HCT116 (cell line): Measurements from ENCODE around the gene SCN1A. TPM values are rescaled to one million over a fixed set of nuclear protein-coding genes. Genes with fewer than 3 reads are reported as not detected.

ENCODE experiments used
- ATAC-seq: fragments of 200-7000 bp; cut with Tn5 transposase; 2 replicates; pipeline ENCODE4 v1.9.1; 2020; ENCODE audit warnings: mild to moderate bottlenecking, moderate library complexity
- BruUV-seq: library from RNA; stranded (reverse); fragments of 400-500 nt; replicated peaks from 2 replicates; lab custom pipeline; 2021; lab: Mats Ljungman, UMichigan
- CTCF ChIA-PET: fragments of 300-600 bp; sonication (Branson Sonifier 250); formaldehyde crosslinking; loops from one replicate; lab custom pipeline; 2021; ENCODE audit warnings: antibody characterized with exemption; lab: Charles Lee
- POLR2A ChIA-PET: fragments of 300-600, 350-600 bp; sonication (Branson Sonifier 250); formaldehyde crosslinking; loops from one replicate; lab custom pipeline; 2021; ENCODE audit warnings: antibody characterized with exemption; lab: Charles Lee
- RAD21 ChIA-PET, 2 experiments: fragments of 300-600 bp; sonication (Branson Sonifier 250); formaldehyde crosslinking; loops; one replicate each; lab custom pipeline; 2023; ENCODE audit warnings: low total read pairs in 2 of 2; ENCODE audit not compliant: uncharacterized antibody in 2 of 2, unreplicated experiment in 2 of 2, low non-redundant PET in 1 of 2; lab: Charles Lee
- DNase-seq: peaks from one replicate; pipeline ENCODE4 v3.0.0-alpha.2; 2010; ENCODE audit warnings: low read depth, low spot score
- H2AFZ ChIP-seq: fragments of 200-600 bp; shearing (Covaris generic), sonication (generic); 2 replicates; pipeline ENCODE4 v1.6.1; 2017; ENCODE audit warnings: low read depth, mixed run types, mixed read lengths, antibody characterized with exemption, low read length; ENCODE audit not compliant: poor library complexity, severe bottlenecking
- H3K27ac ChIP-seq: 2 replicates; pipeline ENCODE4 v1.5.1; 2012; ENCODE audit warnings: low read depth, low read length
- H3K27me3 ChIP-seq: fragments of 200-600 bp; sonication (generic); 2 replicates; pipeline ENCODE4 v1.6.1; 2016; ENCODE audit warnings: mixed run types, low read length, mixed read lengths; ENCODE audit not compliant: insufficient read depth
- H3K36me3 ChIP-seq, 2 experiments: fragments of 200-500 bp in 1 of 2; fragments of 200-600 bp in 1 of 2; sonication (Bioruptor generic) in 1 of 2; sonication (generic) in 1 of 2; 2 replicates each; pipeline versions ENCODE4 v1.5.1 to v1.6.1; 2014 to 2016; ENCODE audit warnings: low read length in 2 of 2, inconsistent platforms in 1 of 2, mixed read lengths in 1 of 2, mixed run types in 1 of 2; ENCODE audit not compliant: insufficient read depth in 2 of 2, control insufficient read depth in 1 of 2
- H3K4me1 ChIP-seq, 2 experiments: fragments of 200-600 bp in 1 of 2; sonication (generic) in 1 of 2; 2 replicates each; pipeline versions ENCODE4 v1.5.1 to v1.6.1; 2012 to 2017; ENCODE audit warnings: low read length in 2 of 2, inconsistent platforms in 1 of 2, mild to moderate bottlenecking in 1 of 2, mixed read lengths in 1 of 2, mixed run types in 1 of 2, moderate library complexity in 1 of 2; ENCODE audit not compliant: insufficient read depth in 2 of 2, control insufficient read depth in 1 of 2
- H3K4me2 ChIP-seq: fragments of 200-600 bp; sonication (generic); 2 replicates; pipeline ENCODE4 v1.6.1; 2017; ENCODE audit warnings: mixed run types, low read length, mixed read lengths
- H3K4me3 ChIP-seq, 2 experiments: fragments of 200-600 bp in 1 of 2; sonication (generic) in 1 of 2; replicated peaks in 1 of 2; 2 replicates each; pipeline ENCODE4 v1.5.1; 2011 to 2016; ENCODE audit warnings: low read length in 2 of 2, control low read depth in 1 of 2, low read depth in 1 of 2, mild to moderate bottlenecking in 1 of 2, mixed read lengths in 1 of 2, mixed run types in 1 of 2
- H3K79me2 ChIP-seq: fragments of 200-600 bp; sonication (generic); 2 replicates; pipeline ENCODE4 v1.6.1; 2017; ENCODE audit warnings: mild to moderate bottlenecking, mixed run types, low read length, moderate library complexity, mixed read lengths; ENCODE audit not compliant: insufficient read depth
- H3K9ac ChIP-seq: fragments of 200-600 bp; sonication (generic); 2 replicates; pipeline ENCODE4 v1.6.1; 2016; ENCODE audit warnings: low read length, mixed read lengths
- H3K9me2 ChIP-seq: fragments of 200-600 bp; sonication (generic), shearing (Covaris generic); 2 replicates; pipeline ENCODE4 v1.6.1; 2017; ENCODE audit warnings: mixed run types, mild to moderate bottlenecking, moderate library complexity; ENCODE audit not compliant: insufficient read depth
- H3K9me3 ChIP-seq, 2 experiments: fragments of 200-500 bp in 1 of 2; fragments of 200-600 bp in 1 of 2; sonication (Bioruptor generic) in 1 of 2; sonication (generic) in 1 of 2; 2 replicates each; pipeline ENCODE4 v1.6.1; 2014 to 2017; ENCODE audit warnings: low read length in 2 of 2, mixed read lengths in 2 of 2, inconsistent platforms in 1 of 2, low read depth in 1 of 2, mild to moderate bottlenecking in 1 of 2, mixed run types in 1 of 2, moderate library complexity in 1 of 2; ENCODE audit not compliant: control insufficient read depth in 1 of 2, insufficient read depth in 1 of 2
- H4K20me1 ChIP-seq: fragments of 200-600 bp; sonication (generic), shearing (Covaris generic); 2 replicates; pipeline ENCODE4 v1.6.1; 2017; ENCODE audit warnings: mixed run types, mild to moderate bottlenecking, moderate library complexity; ENCODE audit not compliant: insufficient read depth
- EGR1 ChIP-seq: IDR thresholded peaks from 2 replicates; pipeline ENCODE4 v1.6.1; 2012; ENCODE audit warnings: low read depth
- ELF1 ChIP-seq: IDR thresholded peaks from 2 replicates; pipeline ENCODE4 v1.6.1; 2012; ENCODE audit warnings: low read depth, borderline replicate concordance
- EZH2 ChIP-seq: fragments of 200-600 bp; sonication (generic); IDR thresholded peaks from 2 replicates; pipeline ENCODE4 v1.6.1; 2017; ENCODE audit warnings: antibody characterized with exemption, mixed run types
- EZH2phosphoT487 ChIP-seq: fragments of 200-600 bp; IDR thresholded peaks from 2 replicates; pipeline ENCODE4 v1.6.1; 2018; ENCODE audit warnings: antibody characterized with exemption, borderline replicate concordance
- FOSL1 ChIP-seq: IDR thresholded peaks from 2 replicates; pipeline ENCODE4 v1.6.1; 2012; ENCODE audit warnings: low read depth
- JUND ChIP-seq: IDR thresholded peaks from 2 replicates; pipeline ENCODE4 v1.6.1; 2012
- POLR2A ChIP-seq: IDR thresholded peaks from 2 replicates; pipeline ENCODE4 v1.7.0; 2011; ENCODE audit warnings: borderline replicate concordance; ENCODE audit not compliant: insufficient read depth, insufficient read length; ENCODE audit errors: extremely low read depth
- RAD21 ChIP-seq: IDR thresholded peaks from 2 replicates; pipeline ENCODE4 v1.6.1; 2012; ENCODE audit warnings: low read depth, mild to moderate bottlenecking
- SIN3A ChIP-seq: IDR thresholded peaks from 2 replicates; pipeline ENCODE4 v1.6.1; 2012; ENCODE audit warnings: low read depth
- SP1 ChIP-seq: IDR thresholded peaks from 2 replicates; pipeline ENCODE4 v1.6.1; 2012; ENCODE audit warnings: low read depth
- TCF7L2 ChIP-seq: IDR thresholded peaks from 2 replicates; pipeline ENCODE4 v1.7.0; 2011; ENCODE audit warnings: borderline replicate concordance, inconsistent platforms; ENCODE audit not compliant: insufficient read depth, insufficient read length; ENCODE audit errors: extremely low read depth
- YY1 ChIP-seq: IDR thresholded peaks from 2 replicates; pipeline ENCODE4 v1.6.1; 2011; ENCODE audit warnings: low read length, low read depth, moderate library complexity, mild to moderate bottlenecking; ENCODE audit not compliant: insufficient replicate concordance; ENCODE audit errors: extremely low read depth
- ZNF274 ChIP-seq: fragments of 200-500 bp; sonication (Bioruptor generic); IDR thresholded peaks from 2 replicates; pipeline ENCODE4 v1.6.1; 2014; ENCODE audit warnings: mild to moderate bottlenecking, low read depth, low read length, inconsistent platforms
- intact Hi-C: fragments of 100-400 bp; cut with micrococcal nuclease; formaldehyde crosslinking; loops from 2 replicates; pipeline ENCODE4 v1.10.0; 2022
- total RNA-seq: library from RNA; stranded (reverse); gene quantifications from one replicate; pipeline ENCODE4 v1.2.1, GENCODE V29; 2021; ENCODE audit not compliant: unreplicated experiment
- TF ChIP-seq, protein P1 (sequence below), 3 experiments: fragments of 200-600 bp in 1 of 3; sonication (generic) in 1 of 3; IDR thresholded peaks in 2 of 3; conservative IDR thresholded peaks in 1 of 3; 2 replicates each; pipeline ENCODE4 v1.5.1; 2012 to 2017; ENCODE audit warnings: low read depth in 2 of 3, low read length in 2 of 3, antibody characterized with exemption in 1 of 3, borderline replicate concordance in 1 of 3, control low read depth in 1 of 3, mild to moderate bottlenecking in 1 of 3, mixed read lengths in 1 of 3, mixed run types in 1 of 3, moderate library complexity in 1 of 3; ENCODE audit not compliant: insufficient read depth in 1 of 3
- TF ChIP-seq, protein P2 (sequence below): IDR thresholded peaks from 2 replicates; pipeline ENCODE4 v1.6.1; 2012
- TF ChIP-seq, protein P3 (sequence below): IDR thresholded peaks from 2 replicates; pipeline ENCODE4 v1.6.1; 2012; ENCODE audit warnings: low read depth

SCN1A gene
- total RNA-seq, 1 experiment from 2014 or later: not detected

DNA sequence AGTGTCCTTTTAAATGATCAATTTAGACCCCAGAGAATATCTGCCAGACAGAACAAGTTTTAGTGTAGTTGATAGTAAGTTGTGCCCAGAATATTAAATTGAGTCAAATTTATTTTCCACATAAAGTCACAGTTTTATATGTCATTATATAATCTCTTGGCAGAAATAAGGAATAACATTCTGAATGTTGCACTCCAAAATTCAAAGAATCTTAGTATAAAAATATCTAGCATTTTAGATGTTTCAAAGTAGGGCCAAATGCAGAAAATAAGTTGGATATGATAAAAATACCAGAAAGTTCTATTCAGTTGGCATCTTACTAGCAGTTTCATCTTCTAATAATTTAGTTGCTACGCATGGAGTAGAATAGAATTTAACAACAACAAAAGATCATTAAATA is 33.5 kb downstream of the SCN1A start:
- TF ChIP-seq TCF7L2 (no peak), POLR2A (no peak), ELF1 (no peak), EZH2 (no peak), JUND (no peak), EZH2phosphoT487 (no peak), ZNF274 (no peak), RAD21 (no peak), EGR1 (no peak), SP1 (no peak), YY1 (no peak), SIN3A (no peak), FOSL1 (no peak)
- TF ChIP-seq, protein P1, sequence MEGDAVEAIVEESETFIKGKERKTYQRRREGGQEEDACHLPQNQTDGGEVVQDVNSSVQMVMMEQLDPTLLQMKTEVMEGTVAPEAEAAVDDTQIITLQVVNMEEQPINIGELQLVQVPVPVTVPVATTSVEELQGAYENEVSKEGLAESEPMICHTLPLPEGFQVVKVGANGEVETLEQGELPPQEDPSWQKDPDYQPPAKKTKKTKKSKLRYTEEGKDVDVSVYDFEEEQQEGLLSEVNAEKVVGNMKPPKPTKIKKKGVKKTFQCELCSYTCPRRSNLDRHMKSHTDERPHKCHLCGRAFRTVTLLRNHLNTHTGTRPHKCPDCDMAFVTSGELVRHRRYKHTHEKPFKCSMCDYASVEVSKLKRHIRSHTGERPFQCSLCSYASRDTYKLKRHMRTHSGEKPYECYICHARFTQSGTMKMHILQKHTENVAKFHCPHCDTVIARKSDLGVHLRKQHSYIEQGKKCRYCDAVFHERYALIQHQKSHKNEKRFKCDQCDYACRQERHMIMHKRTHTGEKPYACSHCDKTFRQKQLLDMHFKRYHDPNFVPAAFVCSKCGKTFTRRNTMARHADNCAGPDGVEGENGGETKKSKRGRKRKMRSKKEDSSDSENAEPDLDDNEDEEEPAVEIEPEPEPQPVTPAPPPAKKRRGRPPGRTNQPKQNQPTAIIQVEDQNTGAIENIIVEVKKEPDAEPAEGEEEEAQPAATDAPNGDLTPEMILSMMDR (IDR thresholded peaks at IDR 0.05 in 2 of 3, conservative IDR thresholded peaks at IDR 0.05 in 1 of 3; ENCODE audit: borderline replicate concordance in 1 of 3, insufficient read depth in 1 of 3, low read depth in 2 of 3, low read length in 2 of 3): no peak
- TF ChIP-seq, protein P2, sequence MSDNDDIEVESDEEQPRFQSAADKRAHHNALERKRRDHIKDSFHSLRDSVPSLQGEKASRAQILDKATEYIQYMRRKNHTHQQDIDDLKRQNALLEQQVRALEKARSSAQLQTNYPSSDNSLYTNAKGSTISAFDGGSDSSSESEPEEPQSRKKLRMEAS: no peak
- TF ChIP-seq, protein P3, sequence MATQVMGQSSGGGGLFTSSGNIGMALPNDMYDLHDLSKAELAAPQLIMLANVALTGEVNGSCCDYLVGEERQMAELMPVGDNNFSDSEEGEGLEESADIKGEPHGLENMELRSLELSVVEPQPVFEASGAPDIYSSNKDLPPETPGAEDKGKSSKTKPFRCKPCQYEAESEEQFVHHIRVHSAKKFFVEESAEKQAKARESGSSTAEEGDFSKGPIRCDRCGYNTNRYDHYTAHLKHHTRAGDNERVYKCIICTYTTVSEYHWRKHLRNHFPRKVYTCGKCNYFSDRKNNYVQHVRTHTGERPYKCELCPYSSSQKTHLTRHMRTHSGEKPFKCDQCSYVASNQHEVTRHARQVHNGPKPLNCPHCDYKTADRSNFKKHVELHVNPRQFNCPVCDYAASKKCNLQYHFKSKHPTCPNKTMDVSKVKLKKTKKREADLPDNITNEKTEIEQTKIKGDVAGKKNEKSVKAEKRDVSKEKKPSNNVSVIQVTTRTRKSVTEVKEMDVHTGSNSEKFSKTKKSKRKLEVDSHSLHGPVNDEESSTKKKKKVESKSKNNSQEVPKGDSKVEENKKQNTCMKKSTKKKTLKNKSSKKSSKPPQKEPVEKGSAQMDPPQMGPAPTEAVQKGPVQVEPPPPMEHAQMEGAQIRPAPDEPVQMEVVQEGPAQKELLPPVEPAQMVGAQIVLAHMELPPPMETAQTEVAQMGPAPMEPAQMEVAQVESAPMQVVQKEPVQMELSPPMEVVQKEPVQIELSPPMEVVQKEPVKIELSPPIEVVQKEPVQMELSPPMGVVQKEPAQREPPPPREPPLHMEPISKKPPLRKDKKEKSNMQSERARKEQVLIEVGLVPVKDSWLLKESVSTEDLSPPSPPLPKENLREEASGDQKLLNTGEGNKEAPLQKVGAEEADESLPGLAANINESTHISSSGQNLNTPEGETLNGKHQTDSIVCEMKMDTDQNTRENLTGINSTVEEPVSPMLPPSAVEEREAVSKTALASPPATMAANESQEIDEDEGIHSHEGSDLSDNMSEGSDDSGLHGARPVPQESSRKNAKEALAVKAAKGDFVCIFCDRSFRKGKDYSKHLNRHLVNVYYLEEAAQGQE: no peak
- RAD21 ChIA-PET: no interaction called here
- Histone ChIP-seq H3K4me3 (no peak overlapping the region), H3K9me3 (no peaks in the 10 kb centered on the region), H3K4me1 (no peaks in the 10 kb centered on the region), H3K27ac (no peak overlapping the region), H3K9me2 (no peaks in the 10 kb centered on the region), H3K79me2 (no peaks in the 10 kb centered on the region), H4K20me1 (no peaks in the 10 kb centered on the region), H3K27me3 (peaks cover 6% of the 10 kb centered on the region; the same call in 1 of the 2 replicates), H3K9ac (no peak overlapping the region), H3K36me3 (no peaks in the 10 kb centered on the region), H2AFZ (no peak overlapping the region), H3K4me2 (no peak overlapping the region)
- no TSS peak for BruUV-seq
- intact Hi-C loops: no loop called here
- DNase-seq (no peak), ATAC-seq (no peak)
- CTCF ChIA-PET: no interaction called here
- POLR2A ChIA-PET: no interaction called here
